AG04449 (cell line): ENCODE data around the gene GFER.
A peak's percentile ranks its signal among the peaks of the same experiment; 100 is the strongest.

Experiments used
- CTCF ChIA-PET: fragments of 350-600 bp; formaldehyde crosslinking; extraction: SDS; loops from one replicate; lab custom pipeline; 2021; ENCODE audit warnings: antibody characterized with exemption; lab: Yijun Ruan, JAX
- POLR2A ChIA-PET: fragments of 400-600, 350-600 bp; formaldehyde crosslinking; extraction: SDS; loops from one replicate; lab custom pipeline; 2020; ENCODE audit warnings: antibody characterized with exemption, inconsistent platforms; lab: Yijun Ruan, JAX
- DNase-seq: peaks from one replicate; pipeline ENCODE4 v3.0.0-alpha.2; 2010; ENCODE audit warnings: low read depth, low spot score
- H3K4me3 ChIP-seq: 2 replicates; pipeline ENCODE4 v1.5.1; 2011; ENCODE audit warnings: low read depth, mild to moderate bottlenecking, control low read depth, low read length
- CTCF ChIP-seq: IDR thresholded peaks from one replicate; pipeline ENCODE4 v1.5.1; 2011; ENCODE audit warnings: mild to moderate bottlenecking, moderate library complexity, low read length, control low read depth, inconsistent platforms; ENCODE audit not compliant: insufficient read depth; ENCODE audit errors: missing control alignments

GFER gene

GRCh38 chr16:2019518-2019920, 35.5 kb downstream of the GFER start, which contains the start of gene NPW:
NPW (plus strand) TSS chr16:2019785.
- no peak for DNase-seq
- peak within 1 kb of the TSS; percentile 8 for H3K4me3 ChIP-seq
- no peak for TF ChIP-seq CTCF
- POLR2A ChIA-PET = no interaction called here
- CTCF ChIA-PET = interaction anchor here (2.0 to 8.2 kb wide), 2 partner anchors 37 to 124 kb away, joined by 6 to 135 read pairs; partner anchors contain the start of gene RAB26

DNA sequence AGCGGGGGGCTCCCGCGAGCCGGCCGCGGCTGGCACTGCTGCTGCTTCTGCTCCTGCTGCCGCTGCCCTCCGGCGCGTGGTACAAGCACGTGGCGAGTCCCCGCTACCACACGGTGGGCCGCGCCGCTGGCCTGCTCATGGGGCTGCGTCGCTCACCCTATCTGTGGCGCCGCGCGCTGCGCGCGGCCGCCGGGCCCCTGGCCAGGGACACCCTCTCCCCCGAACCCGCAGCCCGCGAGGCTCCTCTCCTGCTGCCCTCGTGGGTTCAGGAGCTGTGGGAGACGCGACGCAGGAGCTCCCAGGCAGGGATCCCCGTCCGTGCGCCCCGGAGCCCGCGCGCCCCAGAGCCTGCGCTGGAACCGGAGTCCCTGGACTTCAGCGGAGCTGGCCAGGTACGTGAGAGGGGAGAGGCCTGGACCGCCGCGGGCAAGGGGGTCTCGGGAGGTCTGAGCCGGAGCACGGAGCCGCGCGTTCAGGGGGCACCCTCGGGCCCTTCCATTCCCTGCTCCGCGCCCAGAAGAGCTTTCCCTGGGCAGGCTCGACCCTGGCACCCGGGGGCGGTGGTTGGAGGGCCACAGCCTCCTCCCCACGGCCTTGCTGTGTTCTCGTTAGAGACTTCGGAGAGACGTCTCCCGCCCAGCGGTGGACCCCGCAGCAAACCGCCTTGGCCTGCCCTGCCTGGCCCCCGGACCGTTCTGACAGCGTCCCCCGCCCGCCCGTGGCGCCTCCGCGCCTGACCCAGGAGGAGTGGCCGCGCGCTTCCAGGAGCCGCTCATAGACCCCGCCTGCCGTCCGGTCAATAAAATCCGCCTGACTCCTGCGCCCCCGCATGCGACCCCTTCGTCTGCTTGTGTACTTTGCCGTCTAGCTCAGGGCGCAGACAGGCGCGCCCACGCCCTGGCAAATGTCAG, 36.2 kb downstream of the GFER start:
- H3K4me3 ChIP-seq = peak overlapping the region; percentile 8
- ChIA-PET POLR2A (no interaction called here), CTCF (interaction anchor here (1.2 to 8.2 kb wide), 3 partner anchors 15 to 124 kb away, joined by 3 to 135 read pairs (median 6); partner anchors contain the start of gene RAB26)
- no peak for DNase-seq
- no peak for TF ChIP-seq CTCF

- ChIA-PET POLR2A (interaction anchor here (0.6 to 1.2 kb wide), 4 partner anchors 13 to 133 kb away, joined by 3 to 6 read pairs (median 4); partner anchors contain the start of genes NTHL1, TRAF7 and TSC2), CTCF (interaction anchor here (0.6 to 8.2 kb wide), 29 partner anchors 10 to 132 kb away, joined by 3 to 135 read pairs (median 5); partner anchors contain the start of genes NTHL1, PKD1, RAB26 and TSC2)
- no peak for DNase-seq
- no peak for TF ChIP-seq CTCF
- H3K4me3 ChIP-seq = peak overlapping the region; percentile 46
Observed at GRCh38 chr16:2022723-2023091, 38.7 kb downstream of the GFER start.

DNA sequence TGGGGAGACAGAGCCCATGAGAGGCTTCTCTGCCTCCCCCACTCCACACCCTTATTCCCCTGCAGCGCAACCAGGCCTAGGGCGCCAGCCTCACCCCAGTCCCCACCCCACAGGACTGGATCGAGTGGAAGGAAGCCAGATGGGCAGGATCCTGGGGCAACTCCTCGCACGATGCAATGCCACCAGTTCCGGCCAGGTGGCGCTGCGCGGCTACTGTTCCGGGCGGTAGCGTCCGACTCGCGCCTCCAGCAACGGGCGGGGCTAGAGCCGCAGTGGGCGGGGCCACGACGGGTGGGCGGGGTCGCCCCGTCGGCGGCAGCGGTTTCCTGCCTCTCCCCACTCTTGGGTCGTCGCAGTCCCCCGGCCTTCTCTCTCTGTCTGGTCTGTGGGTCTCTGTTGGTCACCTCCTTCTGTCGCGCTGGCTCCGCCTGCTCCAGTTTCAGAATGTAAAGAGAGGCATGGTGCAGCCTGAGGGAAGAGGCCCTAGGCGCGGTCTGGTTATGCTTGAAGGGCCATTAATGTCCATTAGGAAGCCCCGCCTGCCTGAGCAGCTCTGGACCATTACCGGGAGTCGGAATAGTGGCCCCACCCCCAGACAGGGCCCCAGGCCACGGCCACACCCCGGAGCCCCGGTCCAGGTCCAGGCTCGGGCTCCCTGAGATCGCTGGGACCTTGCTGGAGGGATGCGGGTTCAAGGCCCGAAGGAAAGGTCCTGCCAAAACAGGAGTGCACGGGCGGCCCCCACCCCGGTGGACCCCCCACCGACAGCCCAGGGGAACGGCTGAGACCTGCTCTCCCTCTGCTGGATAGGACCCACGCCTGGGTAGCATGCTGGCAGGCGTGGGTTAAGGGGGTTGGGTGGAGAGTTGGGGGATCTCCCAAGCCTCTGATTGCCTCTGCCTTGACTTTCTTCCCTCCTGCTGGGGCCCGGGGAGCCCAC, 39.4 kb downstream of the GFER start:
- peak; percentile 98 for TF ChIP-seq CTCF
- CTCF ChIA-PET = interaction anchor here (0.6 to 8.2 kb wide), 30 partner anchors 9 to 157 kb away, joined by 3 to 135 read pairs (median 5); partner anchors contain the start of genes NTHL1, PKD1, RAB26 and TSC2
- no peak for DNase-seq
- peak overlapping the region; percentile 46 for H3K4me3 ChIP-seq
- POLR2A ChIA-PET = interaction anchor here (0.6 to 1.2 kb wide), 5 partner anchors 9 to 132 kb away, joined by 3 to 6 read pairs (median 4); partner anchors contain the start of genes NTHL1, TRAF7 and TSC2

DNA sequence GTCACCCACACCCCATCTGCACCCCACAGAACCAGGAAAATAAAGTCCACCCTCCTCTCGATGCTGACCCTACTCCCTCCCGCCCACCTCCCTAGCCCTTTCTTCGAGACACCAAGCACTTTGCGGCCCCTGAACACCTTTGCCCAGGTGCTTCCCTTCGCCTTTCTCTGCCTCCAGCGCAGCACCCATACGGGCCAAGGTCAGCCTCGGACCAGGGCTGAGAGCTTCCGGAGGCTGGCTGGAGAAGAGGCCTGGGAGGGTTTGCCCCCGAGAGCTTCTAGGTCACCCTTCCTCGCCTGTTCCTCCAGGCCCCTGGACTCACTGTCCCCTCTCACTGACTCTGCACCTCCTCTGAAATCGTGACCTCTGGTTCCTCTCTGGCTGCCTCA, 40.0 kb downstream of the GFER start:
- no peak for DNase-seq
- POLR2A ChIA-PET = interaction anchor here (1.0 kb wide), 1 partner anchor 8 kb away, joined by 4 read pairs; no protein-coding TSS in a partner anchor
- no peak overlapping the region for H3K4me3 ChIP-seq
- no peak for TF ChIP-seq CTCF
- CTCF ChIA-PET = interaction anchor here (0.9 to 8.2 kb wide), 8 partner anchors 9 to 158 kb away, joined by 3 to 135 read pairs (median 12); partner anchors contain the start of gene RAB26
